GM21367 (cell line): ENCODE data around the gene NLN.
"Not testable (repeated sequence)": the region's sequence is repeated elsewhere in the genome, so short reads cannot be mapped to it uniquely, and the experiment has no call there.

Experiments
- ATAC-seq: cut with Tn5 transposase; IDR thresholded peaks from one replicate; pipeline ENCODE4 v1.9.1; 2021; ENCODE audit not compliant: unreplicated experiment

Gene NLN

DNA sequence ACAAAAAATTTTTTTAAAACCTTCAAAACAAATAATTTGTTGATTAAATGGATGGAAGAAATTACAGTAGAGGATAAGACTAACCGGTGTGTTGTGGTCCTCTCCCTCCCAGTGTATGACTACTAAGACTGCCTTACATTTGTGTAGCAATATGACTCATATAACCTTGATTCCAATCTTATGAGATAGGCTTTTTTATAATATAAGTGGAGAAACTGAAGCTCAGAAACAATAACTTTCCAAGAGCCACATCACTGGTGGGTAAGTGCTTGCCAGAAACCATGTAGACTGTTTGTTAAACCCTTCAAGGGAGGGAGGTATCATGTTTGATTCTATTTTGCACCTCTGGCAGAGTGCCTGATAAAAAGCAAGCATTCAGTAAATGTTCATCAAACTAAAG, 47.5 kb downstream of the NLN start:
- no peak for ATAC-seq

DNA sequence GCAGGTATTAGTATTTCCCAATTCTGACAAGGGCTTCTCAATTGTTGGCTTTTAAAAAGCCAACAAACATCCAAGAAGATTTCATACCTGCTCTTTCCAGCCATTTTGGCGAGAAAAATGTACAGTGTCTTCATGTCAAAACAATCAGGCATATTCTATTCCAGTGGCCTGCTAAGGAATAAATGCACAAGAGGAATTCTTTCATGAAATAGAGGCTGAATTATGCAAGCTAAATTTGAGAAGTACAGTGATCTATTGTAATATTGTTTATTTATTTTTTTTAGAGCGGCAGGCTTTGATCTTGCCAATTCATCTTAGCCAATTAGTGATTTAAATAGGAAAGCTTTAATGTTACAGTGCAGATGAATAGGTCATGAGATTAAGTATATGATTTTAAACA, 49.3 kb downstream of the NLN start:
- no peak for ATAC-seq

DNA sequence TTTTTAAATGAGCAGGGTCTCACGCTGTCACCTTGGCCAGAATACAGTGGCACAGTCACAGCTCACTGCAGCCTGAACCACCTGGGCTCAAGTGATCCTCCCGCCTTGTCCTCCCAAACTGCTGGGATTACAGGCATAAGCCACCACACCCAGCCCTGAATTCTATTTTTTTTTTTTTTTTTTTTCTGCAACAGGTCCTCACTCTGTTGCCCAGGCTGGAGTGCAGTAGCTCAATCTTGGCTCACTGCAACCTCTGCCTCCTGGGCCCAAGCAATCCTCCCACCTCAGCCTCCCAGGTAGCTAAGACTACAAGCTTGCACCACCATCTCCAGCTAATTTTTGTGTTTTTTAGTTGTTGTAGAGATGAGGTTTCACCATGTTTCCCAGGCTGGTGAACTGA, 51.0 kb downstream of the NLN start:
- ATAC-seq: not testable (repeated sequence)

DNA sequence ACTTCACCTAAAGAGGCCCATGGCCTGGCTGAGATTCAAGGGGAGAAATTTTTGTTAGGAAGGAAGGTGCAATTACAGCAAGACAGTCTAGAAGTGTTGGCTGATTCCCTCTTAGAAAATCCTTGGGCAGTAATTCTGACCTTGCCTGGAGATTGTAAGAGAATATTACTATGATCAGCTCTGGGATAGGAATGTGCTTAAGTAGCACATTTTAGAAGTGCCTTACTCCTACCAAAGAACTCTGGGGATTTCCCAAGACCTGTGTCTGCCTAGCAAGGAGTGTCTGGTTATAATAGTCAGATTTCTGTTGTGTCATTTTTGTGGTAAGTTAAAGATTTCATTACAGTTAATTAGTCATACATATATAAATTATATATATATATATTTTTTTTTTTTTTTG, 52.3 kb downstream of the NLN start:
- no peak for ATAC-seq

DNA sequence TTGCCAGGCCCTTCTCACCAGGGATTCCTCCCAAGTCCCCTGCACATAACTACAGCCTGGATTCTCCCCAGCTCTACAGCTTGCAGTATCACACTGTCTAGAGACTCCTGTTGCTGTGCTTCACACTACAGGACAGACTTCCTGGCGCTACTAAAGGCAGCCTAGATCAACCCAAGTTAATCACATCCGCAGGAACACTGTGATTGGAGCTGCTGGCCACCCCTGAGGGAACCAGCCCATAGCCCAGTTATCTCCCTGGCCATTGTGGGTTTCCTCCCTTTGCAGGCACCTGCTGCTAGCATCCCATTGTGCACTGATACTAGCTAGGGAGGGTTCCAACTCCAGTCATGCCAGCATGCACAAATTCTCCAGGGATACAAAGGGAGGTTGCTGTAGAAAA, 53.5 kb downstream of the NLN start:
- ATAC-seq: no peak

DNA sequence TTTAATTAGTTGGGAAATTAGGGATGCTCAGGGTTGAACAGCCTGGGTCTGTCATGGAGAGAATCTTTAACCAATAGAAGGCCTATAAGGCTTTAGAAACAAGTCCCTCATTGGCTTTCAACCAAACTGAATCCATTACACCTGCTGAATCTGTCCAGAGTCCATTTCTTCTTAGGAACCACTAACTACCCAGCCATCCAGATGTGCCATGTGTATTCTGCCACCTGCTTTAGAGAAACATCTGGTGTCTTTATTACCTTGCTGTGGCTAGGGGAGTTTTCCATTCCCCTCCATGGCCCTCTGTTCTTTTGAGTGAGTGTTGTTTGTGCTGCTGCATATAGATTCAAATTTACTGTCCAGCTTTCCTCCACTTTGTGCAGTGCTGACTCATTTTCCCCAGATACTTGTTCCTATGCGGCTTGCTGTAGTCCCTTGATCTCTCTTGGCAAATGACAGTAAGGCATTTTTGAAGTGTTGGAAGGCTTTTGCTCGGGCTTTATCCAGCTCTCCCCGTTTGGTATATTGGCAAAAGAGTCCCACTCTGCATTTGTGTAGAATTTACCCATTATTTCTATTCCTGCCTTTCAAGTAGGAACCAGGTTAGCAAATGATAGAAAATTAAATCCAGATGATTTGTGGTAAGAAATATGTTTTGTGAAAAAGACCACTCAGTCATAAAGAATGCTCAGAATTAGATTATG, 54.6 kb downstream of the NLN start:
- ATAC-seq: no peak

DNA sequence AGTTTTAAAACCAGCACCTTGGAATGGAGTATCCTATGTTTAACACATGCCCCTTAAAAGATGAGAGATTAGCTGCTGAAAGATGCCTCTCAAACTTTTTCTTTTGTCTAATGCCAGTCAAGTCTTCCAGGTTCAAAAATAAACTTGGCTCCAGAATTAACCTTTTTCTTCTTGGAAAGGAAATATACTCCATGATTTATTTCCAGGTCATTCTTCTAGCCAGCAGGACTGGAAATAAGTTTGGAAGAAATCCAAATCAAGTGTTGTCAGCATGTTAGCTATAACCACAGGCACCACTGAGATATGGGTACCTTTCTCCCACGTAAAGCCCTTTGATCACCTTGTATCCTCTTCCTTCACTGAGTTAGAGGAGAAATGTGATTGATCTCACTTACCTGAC, 56.1 kb downstream of the NLN start:
- no peak for ATAC-seq

DNA sequence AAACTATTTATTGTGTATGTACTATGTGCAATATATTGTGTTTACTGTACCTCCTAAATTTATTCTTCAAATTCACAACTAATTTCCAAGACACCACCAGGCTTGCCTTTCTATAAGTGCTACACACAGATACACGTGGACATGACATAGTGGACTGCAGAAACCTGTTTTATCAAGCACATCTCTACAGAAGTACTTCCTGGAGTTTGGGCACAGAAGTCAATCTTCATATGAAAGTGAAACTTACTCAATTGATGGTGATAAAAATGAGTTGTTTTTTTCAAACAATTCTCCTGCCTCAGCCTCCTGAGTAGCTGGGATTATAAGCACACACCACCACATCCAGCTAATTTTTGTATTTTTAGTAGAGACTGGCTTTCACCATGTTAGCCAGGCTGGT, 57.6 kb downstream of the NLN start:
- no peak for ATAC-seq

DNA sequence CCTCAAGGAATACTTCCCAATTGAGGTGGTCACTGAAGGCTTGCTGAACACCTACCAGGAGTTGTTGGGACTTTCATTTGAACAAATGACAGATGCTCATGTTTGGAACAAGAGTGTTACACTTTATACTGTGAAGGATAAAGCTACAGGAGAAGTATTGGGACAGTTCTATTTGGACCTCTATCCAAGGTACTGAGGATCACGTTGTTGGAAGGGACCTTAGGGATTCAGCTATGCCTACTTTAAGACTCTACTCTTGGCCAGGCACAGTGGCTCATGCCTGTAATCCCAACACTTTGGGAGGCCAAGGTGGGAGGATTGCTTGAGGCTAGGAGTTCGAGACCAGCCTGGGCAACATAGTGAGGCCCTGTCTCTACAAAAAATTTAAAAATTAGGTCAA, 66.3 kb downstream of the NLN start:
- ATAC-seq: not testable (repeated sequence)

DNA sequence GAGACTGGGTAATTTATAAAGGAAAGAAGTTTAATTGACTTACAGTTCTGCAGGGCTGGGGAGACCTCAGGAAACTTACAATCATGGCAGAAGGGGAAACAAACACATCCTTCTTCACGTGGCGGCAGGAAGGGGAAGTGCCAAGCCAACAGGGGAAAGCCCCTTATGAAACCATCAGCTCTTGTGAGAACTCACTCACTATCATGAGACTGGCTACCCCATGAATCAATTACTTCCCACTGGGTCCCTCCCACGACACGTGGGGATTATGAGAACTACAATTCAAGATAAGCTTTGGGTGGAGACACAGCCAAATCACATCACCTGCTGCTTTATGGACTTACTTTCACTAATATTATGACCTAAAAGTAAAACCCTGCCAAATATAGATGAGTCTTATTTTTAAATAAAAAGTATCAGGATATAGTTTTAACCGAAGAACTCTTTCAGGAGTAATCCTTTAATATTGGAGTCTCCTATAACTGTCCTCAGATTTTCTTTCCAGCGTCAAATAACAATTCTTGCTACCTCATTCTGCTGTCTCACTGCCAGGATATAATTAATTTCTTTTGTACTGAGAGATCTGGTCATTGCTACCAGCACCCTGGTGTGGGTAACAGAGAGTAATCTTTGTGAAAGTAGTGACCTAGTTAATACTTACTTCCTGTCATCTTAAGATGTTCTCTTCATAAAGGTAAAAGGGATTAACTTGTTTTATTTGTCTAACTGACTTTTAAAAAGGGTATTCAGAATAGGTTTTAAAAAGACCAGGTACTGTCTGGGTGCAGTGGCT, 68.6 kb downstream of the NLN start:
- no peak for ATAC-seq

DNA sequence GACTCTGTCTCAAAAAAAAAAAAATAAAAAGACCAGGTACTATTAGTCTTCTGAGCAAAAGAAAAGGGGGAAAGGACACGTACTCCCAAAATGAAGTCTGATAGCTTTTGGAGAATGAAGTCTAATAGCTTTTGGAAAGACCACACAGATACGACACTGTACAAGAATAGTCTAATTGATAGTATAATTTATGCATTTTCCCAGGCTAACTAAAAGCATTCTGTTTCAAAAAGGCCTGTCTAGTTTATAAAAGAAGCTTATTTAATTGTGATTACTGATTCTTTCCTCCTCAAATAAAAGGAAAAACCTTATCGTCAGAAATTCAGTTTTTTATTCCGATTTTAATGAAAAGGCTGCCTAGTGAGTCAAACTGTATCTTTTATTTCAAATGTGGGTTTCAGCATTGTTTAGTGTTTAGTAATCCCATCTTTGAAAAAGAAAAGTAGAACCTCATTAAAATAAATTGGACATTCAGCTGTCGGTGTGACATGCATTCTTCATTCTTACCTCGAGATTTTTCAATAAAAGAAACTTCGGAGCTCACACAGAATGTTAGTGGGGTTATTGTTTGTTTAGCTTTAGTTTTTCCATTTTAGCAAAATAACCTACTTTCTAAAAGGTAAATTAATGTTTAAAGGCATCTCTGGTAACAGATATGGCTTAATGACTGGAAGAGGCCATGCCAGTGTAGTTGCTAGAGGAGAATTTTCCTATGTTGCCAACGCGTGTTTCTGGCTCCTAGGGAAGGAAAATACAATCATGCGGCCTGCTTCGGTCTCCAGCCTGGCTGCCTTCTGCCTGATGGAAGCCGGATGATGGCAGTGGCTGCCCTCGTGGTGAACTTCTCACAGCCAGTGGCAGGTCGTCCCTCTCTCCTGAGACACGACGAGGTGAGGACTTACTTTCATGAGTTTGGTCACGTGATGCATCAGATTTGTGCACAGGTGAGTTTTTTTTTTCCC, 70.0 kb downstream of the NLN start:
- ATAC-seq: no peak

DNA sequence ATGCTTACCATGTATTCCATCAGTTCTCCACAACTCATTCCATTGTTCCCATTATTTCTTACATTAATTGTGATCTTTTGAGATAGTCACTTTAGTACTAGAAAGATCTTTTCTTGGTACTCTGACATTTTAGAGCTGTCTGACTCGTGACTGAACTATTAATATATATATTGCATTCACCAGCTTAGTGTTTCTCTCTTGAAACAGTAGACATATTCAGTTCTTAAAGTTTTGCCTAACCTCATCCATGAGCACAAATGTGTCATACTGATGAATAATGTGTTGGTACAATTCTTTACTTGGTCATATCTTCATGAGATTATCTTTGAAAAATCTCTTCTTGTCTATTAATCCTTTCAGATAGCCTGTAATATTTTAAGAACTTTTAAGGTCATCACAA, 74.3 kb downstream of the NLN start:
- no peak for ATAC-seq

DNA sequence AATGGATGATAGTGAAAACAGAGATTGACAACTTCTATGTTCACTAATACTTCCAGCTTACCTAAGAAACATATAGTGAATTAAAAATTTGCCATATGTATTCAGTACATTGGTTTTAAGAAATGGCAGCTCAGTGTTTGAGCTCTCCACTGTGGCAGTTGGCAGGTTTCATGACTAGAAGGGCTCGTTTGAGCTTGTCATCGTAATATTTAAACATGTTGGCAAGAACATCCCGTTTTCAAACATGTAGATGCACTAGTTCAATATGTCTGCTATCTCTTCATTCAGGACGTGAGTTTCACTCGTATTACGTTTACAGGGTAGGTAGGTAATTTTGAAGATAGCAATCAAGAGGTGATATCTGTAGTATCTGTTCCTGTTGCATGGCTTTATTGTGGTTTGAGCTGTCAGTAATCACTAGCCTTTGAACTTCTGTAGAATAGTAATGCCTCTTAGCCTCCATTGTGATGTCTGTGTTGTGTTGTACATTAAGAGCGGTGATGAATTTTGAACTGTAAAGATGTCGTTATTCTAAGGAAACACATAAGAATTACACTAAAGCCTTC, 74.8 kb downstream of the NLN start:
- ATAC-seq: no peak

DNA sequence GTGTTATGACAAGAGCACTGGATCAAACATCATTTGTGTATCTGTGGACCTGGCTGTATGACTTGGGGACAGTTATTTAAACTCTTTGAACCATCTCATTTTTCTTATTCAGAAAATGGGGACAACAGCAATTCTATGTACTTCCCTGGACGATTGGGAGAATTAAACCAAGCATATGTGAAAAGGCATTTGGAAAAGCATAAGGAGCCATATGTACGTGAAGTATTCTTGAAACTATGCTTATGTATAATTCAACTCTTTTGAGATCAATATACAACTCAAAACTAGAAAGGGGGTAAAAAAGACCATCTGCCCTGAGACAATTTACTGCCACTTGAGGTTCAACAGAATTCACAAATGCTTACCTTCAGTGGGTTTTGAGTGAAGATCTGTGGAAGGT, 75.5 kb downstream of the NLN start:
- no peak for ATAC-seq

DNA sequence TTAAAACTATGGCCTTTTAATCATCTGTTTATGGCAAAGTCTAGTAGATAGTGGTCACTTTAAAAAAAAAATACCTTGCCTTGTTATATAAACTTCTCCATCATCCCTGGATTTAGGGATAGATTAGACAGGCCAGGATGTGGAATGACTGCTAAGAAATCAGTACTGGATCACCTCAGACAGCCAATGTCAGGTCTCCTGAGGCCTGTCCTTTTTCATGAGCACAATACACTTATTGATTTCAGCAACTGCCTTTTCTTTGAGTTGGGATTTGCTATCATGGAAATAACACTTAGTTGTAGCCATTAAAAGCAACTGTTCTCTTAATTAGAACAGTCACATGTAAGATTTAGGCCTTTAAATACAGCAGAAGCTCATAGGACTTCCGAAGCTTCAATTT, 77.9 kb downstream of the NLN start:
- ATAC-seq: no peak

DNA sequence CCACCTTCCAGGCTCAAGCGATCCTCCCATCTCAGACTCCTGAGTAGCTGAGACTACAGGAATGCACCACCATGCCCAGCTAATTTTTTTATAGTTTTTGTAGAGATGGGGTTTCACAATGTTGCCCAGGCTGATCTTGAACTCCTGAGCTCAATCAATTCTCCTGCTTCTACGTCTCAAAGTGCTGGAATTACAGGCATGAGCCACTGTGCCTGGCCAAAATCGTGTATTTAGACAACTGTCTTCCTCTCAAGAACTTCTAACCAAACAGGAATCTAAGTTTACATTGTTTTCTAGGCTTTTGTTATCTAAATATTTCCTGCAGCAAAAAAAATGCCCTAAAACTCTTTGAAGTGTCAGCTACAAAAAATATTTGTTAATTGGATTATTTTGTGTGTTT, 78.8 kb downstream of the NLN start:
- ATAC-seq: no peak

DNA sequence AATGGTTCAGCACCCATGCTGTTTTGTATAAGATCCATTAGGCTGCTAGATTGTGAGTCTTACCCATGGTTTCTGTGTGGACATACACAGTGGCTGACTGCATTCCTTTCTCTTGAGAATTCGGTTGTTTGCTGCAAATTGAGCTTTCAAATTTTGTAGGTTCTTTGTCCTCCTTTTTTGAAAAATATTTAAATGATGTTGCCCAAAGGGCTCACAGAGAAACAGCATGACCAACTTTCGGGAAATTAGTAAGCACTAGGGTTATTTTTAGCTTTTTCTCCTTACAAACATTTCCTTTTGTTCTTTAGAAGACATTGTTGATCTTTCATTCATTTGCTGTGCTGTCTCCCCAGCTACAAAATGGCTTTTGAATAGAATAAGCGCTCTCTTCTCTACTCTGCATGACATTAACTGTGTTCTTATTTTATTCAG, 79.4 kb downstream of the NLN start:
- ATAC-seq: no peak

DNA sequence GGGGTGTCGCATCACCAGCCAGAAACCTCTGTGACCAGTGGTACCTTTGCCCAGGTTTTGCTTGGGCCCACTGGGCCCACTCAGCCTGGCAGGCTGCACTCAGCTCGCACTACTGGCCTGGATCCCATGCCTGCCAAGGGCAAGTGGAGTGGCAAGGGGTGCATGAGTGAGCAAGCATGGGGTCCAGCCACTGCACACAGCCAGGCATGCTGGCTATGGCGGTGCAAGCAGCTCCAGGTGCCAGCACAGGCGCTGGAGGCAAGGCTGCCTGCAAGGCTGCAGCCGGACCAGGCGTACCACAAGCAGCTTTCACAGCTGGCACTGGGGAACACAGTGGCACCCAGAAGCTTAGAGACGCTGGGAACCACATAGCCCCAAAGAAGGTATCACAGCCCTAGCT, 80.1 kb downstream of the NLN start:
- ATAC-seq: no peak

DNA sequence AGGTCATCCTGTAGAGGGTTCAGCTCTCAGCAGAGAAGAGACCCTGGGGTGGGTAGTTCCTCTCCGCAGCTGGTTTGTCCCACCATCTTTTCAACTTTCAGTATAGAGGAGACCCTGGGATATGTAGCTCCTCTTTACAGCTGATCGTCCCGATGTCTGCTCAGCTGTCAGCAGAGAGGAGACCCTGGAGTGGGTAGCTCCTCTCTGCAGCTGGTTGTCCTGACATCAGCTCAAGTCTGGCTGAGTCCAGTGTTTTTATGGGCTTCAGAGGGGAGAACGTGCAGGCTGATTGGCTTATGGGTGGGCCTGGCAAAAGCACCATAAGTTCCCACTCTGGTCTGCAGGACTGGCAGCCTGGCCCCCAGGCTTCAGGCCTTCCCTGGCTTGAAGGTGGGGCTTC, 80.8 kb downstream of the NLN start:
- ATAC-seq: no peak

DNA sequence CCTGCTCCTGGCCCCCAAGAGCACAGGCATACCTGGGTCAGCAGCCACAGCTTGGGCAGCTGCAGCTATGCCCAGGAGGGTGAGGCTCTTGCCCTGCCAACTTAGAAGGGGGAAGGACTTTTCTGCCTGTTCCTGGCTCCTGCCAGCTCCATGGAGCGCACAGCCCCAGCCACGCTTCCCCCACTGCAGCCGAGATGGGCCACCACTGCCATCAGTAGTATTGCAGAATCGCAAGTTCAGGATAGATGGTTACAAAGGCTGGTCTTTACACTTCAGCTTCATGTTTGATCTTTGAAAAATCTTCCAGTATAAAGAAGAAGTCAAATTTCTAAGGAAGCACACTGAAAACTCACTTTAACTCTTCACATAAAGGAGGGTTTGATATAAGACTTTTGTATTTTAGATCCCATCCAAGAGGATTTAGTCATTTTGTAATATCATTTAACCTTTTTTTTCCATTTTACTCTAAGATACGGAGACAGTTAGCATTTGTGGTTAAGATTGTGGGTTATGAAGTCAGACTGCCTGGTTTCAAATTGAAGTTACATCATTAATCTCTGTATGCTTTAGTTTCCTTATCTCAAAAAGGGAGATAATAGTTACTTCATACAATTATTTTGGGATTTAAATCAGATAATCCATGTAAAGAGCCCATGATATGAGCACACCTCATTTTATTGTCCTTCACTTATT, 81.8 kb downstream of the NLN start:
- ATAC-seq: no peak

DNA sequence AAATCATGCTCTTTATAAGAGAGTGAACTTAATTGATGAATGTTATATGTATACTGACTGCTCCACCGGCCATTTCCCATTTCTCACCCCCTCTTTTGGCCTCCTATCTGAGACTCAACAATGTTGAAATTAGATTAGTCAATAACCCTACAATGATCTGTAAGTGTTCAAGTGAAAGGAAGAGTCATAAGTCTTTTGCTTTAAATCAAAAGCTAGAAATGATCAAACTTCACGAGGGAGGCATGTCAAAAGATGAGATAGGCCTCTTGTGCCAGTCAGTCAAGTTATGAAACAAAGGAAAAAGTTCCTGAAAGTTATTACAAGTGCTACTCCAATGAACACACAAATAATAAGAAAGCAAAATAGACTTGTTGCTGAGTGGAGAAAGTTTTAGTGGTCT, 83.1 kb downstream of the NLN start:
- no peak for ATAC-seq
